CD4-positive, alpha-beta T cell (primary cell): ENCODE measurements around the gene GCM1. TPM values are rescaled to one million over a fixed set of nuclear protein-coding genes. Genes with fewer than 3 reads are reported as not detected.

Experiments
- ATAC-seq: fragments of 200-7000 bp; cut with Tn5 transposase; one replicate; pipeline ENCODE4 v1.10.0; 2022; ENCODE audit warnings: mild to moderate bottlenecking; ENCODE audit not compliant: poor library complexity
- CTCF ChIA-PET: fragments of 350-600 bp; sonication (Branson Sonifier 250); formaldehyde crosslinking; loops from one replicate; lab custom pipeline; 2021; ENCODE audit warnings: antibody characterized with exemption, inconsistent platforms; lab: Charles Lee
- POLR2A ChIA-PET: fragments of 350-600 bp; sonication (Branson Sonifier 250); formaldehyde crosslinking; loops from one replicate; lab custom pipeline; 2021; ENCODE audit warnings: antibody characterized with exemption, inconsistent platforms; lab: Charles Lee
- DNase-seq, 14 experiments: peaks; one replicate each; pipeline ENCODE4 v3.0.0-alpha.2; 2013 to 2020; ENCODE audit warnings: mixed read lengths in 2 of 14
- H3K27ac ChIP-seq, 2 donors: one replicate each; pipeline versions ENCODE4 v1.5.1 to v1.7.0; 2013; ENCODE audit warnings: low read length in 2 of 2, low read depth in 1 of 2, mild to moderate bottlenecking in 1 of 2
- H3K27me3 ChIP-seq, 2 experiments: 1 replicate in 1 of 2; 2 replicates in 1 of 2; pipeline versions ENCODE4 v1.6.1 to v1.7.0; 2013; ENCODE audit warnings: low read length in 2 of 2, control low read depth in 1 of 2, mild to moderate bottlenecking in 1 of 2, moderate library complexity in 1 of 2; ENCODE audit not compliant: insufficient read depth in 2 of 2, control insufficient read depth in 1 of 2
- H3K36me3 ChIP-seq: one replicate; pipeline ENCODE4 v1.6.1; 2013; ENCODE audit warnings: low read length, control low read depth; ENCODE audit not compliant: insufficient read depth
- H3K4me1 ChIP-seq: one replicate; pipeline ENCODE4 v1.6.1; 2013; ENCODE audit warnings: low read length, control low read depth; ENCODE audit not compliant: insufficient read depth
- H3K4me3 ChIP-seq: one replicate; pipeline ENCODE4 v1.5.1; 2013; ENCODE audit warnings: mild to moderate bottlenecking, low read length, moderate library complexity
- H3K9me3 ChIP-seq, 2 experiments: 1 replicate in 1 of 2; 2 replicates in 1 of 2; pipeline versions ENCODE4 v1.6.1 to v1.7.0; 2013; ENCODE audit warnings: low read length in 2 of 2, mild to moderate bottlenecking in 2 of 2, control low read depth in 1 of 2, moderate library complexity in 1 of 2; ENCODE audit not compliant: control insufficient read depth in 1 of 2, insufficient read depth in 1 of 2
- H3K27ac Mint-ChIP-seq: one replicate; pipeline ENCODE4 v1.8.0; 2020; ENCODE audit warnings: mixed read lengths
- H3K27me3 Mint-ChIP-seq: one replicate; pipeline ENCODE4 v1.8.0; 2021; ENCODE audit warnings: mixed read lengths
- H3K36me3 Mint-ChIP-seq: one replicate; pipeline ENCODE4 v1.8.0; 2021; ENCODE audit warnings: low read depth, mixed read lengths
- H3K4me1 Mint-ChIP-seq: one replicate; pipeline ENCODE4 v1.8.0; 2021; ENCODE audit warnings: low read depth, mixed read lengths
- H3K4me3 Mint-ChIP-seq: one replicate; pipeline ENCODE4 v1.8.0; 2020; ENCODE audit warnings: mild to moderate bottlenecking, mixed read lengths
- H3K9me3 Mint-ChIP-seq: one replicate; pipeline ENCODE4 v1.8.0; 2020; ENCODE audit warnings: mixed read lengths
- intact Hi-C, 2 experiments: fragments of 100-400 bp; cut with DNase I in 1 of 2; cut with micrococcal nuclease in 1 of 2; formaldehyde crosslinking; loops; one replicate each; pipeline versions ENCODE4 v1.15.1 to v1.9.0; 2023 to 2025; cut with DNase I, micrococcal nuclease
- total RNA-seq, 174 experiments: library from RNA in 2 of 174; stranded (reverse) in 2 of 174; gene quantifications; one replicate each; pipeline ENCODE4 v1.2.3 and lab custom pipeline; 2021 to 2026
- TF ChIP-seq, protein P1 (sequence below): fragments of 200-600 bp; IDR thresholded peaks from one replicate; pipeline ENCODE4 v1.8.0; 2022; ENCODE audit warnings: antibody characterized with exemption, mild to moderate bottlenecking

Gene GCM1
- total RNA-seq, 2 experiments from 2014 or later, result 0.11 to 0.22 TPM

DNA sequence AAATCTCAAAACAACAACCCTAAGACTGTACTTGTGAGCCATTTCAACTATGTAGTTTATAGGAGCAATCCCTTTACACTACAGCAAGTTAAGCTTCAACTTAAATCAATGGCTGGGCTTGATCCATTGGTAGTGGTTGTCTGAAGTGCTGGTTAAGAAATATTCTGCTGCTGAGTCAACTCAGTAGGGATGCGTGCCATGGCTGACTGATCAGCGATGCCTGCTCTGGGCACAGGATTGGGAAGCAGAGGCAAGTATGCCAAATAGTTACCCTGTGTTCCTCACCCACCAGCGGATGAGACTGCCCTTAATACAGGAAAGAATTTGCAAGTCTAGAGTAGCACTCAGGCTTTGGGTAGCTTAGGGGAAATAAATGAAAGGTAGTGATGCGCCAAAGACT, 41.5 kb downstream of the GCM1 start:
- ATAC-seq (no peak), DNase-seq (no peak)
- intact Hi-C loops, result no loop called here
- CTCF ChIA-PET, result interaction anchor here (0.6 kb wide), 1 partner anchor 470 kb away, joined by 4 read pairs; no protein-coding TSS in a partner anchor
- H3K9me3 Mint-ChIP-seq, result no peaks in the 10 kb centered on the region
- H3K4me3 Mint-ChIP-seq, result no peak overlapping the region
- Histone ChIP-seq H3K4me1 (no peaks in the 10 kb centered on the region), H3K36me3 (peaks cover 2% of the 10 kb centered on the region), H3K9me3 (no peaks in the 10 kb centered on the region), H3K27ac (no peak overlapping the region), H3K27me3 (no peaks in the 10 kb centered on the region), H3K4me3 (no peak overlapping the region)
- H3K4me1 Mint-ChIP-seq, result no peaks in the 10 kb centered on the region
- TF ChIP-seq, protein P1, sequence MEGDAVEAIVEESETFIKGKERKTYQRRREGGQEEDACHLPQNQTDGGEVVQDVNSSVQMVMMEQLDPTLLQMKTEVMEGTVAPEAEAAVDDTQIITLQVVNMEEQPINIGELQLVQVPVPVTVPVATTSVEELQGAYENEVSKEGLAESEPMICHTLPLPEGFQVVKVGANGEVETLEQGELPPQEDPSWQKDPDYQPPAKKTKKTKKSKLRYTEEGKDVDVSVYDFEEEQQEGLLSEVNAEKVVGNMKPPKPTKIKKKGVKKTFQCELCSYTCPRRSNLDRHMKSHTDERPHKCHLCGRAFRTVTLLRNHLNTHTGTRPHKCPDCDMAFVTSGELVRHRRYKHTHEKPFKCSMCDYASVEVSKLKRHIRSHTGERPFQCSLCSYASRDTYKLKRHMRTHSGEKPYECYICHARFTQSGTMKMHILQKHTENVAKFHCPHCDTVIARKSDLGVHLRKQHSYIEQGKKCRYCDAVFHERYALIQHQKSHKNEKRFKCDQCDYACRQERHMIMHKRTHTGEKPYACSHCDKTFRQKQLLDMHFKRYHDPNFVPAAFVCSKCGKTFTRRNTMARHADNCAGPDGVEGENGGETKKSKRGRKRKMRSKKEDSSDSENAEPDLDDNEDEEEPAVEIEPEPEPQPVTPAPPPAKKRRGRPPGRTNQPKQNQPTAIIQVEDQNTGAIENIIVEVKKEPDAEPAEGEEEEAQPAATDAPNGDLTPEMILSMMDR, result no peak
- H3K36me3 Mint-ChIP-seq, result peaks cover 11% of the 10 kb centered on the region
- H3K27ac Mint-ChIP-seq, result no peak overlapping the region
- no peaks in the 10 kb centered on the region for H3K27me3 Mint-ChIP-seq
- POLR2A ChIA-PET, result no interaction called here

DNA sequence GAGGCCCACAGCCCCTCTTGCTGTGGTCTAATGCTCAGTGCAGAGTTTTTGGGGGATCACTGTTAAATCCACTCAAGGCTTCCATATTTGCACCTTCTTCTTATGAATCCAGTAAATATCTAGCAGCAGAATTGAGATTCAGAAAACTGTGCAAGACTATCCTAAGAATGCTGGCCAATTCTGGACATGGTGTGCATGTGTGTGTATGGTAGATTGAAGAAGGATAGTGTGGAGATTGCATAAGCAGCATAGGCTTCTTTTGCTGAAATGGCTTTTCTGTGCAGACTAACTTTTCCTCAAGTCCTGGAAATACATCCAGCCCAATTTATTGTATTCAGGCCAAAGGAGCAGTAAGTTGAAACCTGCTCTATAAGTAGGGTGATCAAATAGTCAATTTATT, 43.7 kb downstream of the GCM1 start:
- Mint-ChIP-seq H3K4me1 (no peaks in the 10 kb centered on the region), H3K27me3 (no peaks in the 10 kb centered on the region), H3K36me3 (peaks cover 31% of the 10 kb centered on the region), H3K27ac (no peak overlapping the region), H3K9me3 (no peaks in the 10 kb centered on the region), H3K4me3 (no peak overlapping the region)
- peaks cover 14% of the 10 kb centered on the region for H3K36me3 ChIP-seq
- no peaks in the 10 kb centered on the region for H3K4me1 ChIP-seq
- DNase-seq, result no peak
- intact Hi-C loops, result no loop called here
- no peak for ATAC-seq
- no peaks in the 10 kb centered on the region for H3K9me3 ChIP-seq
- TF ChIP-seq, protein P1, result no peak
- ChIA-PET POLR2A (no interaction called here), CTCF (no interaction called here)
- H3K4me3 ChIP-seq, result no peak overlapping the region
- H3K27me3 ChIP-seq, result no peaks in the 10 kb centered on the region
- H3K27ac ChIP-seq, result no peak overlapping the region

DNA sequence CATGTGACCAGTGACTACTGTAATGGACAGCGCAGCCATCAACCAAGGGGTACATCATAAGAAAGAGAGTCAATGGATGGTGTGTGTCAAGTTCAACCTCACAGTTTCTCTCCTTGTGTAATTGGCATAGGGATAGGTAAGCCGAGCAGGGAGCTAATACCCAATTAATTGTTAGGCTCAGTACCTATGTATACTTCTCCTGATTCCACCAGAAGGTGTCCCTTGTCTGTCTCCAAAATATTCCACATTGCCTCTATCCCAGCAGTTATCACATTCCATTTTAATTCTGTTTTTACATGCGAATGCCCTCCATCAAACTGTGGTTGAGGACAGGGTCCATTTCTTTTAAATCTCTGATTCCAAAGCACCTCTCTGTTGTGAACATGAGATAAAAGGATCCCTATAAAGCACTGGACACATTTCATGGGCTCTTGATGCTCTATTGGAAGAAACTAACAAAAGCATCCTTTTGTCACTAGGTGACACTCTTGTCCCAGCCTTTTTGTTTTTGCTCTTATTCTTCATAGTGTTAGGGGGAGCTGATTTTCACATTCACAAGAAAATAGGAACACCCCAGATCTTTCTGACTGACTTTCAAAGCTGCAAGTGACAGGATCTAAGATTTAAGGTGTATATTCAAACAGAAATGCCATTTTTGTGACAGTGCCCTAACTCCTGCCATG, 44.5 kb downstream of the GCM1 start:
- no peaks in the 10 kb centered on the region for H3K9me3 ChIP-seq
- CTCF ChIA-PET, result no interaction called here
- ATAC-seq (no peak), DNase-seq (peak in 3 of 14 experiments; percentile 7 to 18 (median 9))
- Mint-ChIP-seq H3K9me3 (no peaks in the 10 kb centered on the region), H3K4me1 (no peaks in the 10 kb centered on the region), H3K36me3 (peaks cover 39% of the 10 kb centered on the region), H3K4me3 (no peak overlapping the region), H3K27ac (no peak overlapping the region), H3K27me3 (no peaks in the 10 kb centered on the region)
- H3K4me3 ChIP-seq, result no peak overlapping the region
- no peaks in the 10 kb centered on the region for H3K4me1 ChIP-seq
- H3K36me3 ChIP-seq, result peaks cover 20% of the 10 kb centered on the region
- no peak overlapping the region for H3K27ac ChIP-seq
- TF ChIP-seq, protein P1, result no peak
- intact Hi-C loops, result no loop called here
- POLR2A ChIA-PET, result no interaction called here
- no peaks in the 10 kb centered on the region for H3K27me3 ChIP-seq
